GM12891 (cell line): Measurements from ENCODE around the gene LPCAT1.

Experiments used
- DNase-seq: peaks from one replicate; pipeline ENCODE4 v3.0.0; 2011; ENCODE audit warnings: low spot score; ENCODE audit not compliant: insufficient read length
- FAIRE-seq: peaks from 2 replicates; lab custom pipeline; 2011; peaks lifted over from hg19 to GRCh38; lab: Jason Lieb, UNC
- PAX5 ChIP-seq: IDR thresholded peaks from 2 replicates; pipeline ENCODE4 v1.6.1; 2011; ENCODE audit warnings: low read length, moderate library complexity, mild to moderate bottlenecking; ENCODE audit not compliant: insufficient read depth, severe bottlenecking
- POLR2A ChIP-seq: IDR thresholded peaks from 2 replicates; pipeline ENCODE4 v1.6.1; 2011; ENCODE audit warnings: low read depth, low read length, control low read depth
- POLR2AphosphoS5 ChIP-seq: IDR thresholded peaks from 2 replicates; pipeline ENCODE4 v1.6.1; 2011; ENCODE audit warnings: low read depth, low read length, control low read depth
- POU2F2 ChIP-seq: IDR thresholded peaks from 2 replicates; pipeline ENCODE4 v1.6.1; 2011; ENCODE audit warnings: low read depth, mild to moderate bottlenecking, control low read depth, low read length, moderate library complexity
- SPI1 ChIP-seq: IDR thresholded peaks from 2 replicates; pipeline ENCODE4 v1.6.1; 2011; ENCODE audit warnings: low read depth, low read length, control low read depth
- TAF1 ChIP-seq: IDR thresholded peaks from 2 replicates; pipeline ENCODE4 v1.6.1; 2011; ENCODE audit warnings: low read depth, low read length, control low read depth

Gene LPCAT1

DNA sequence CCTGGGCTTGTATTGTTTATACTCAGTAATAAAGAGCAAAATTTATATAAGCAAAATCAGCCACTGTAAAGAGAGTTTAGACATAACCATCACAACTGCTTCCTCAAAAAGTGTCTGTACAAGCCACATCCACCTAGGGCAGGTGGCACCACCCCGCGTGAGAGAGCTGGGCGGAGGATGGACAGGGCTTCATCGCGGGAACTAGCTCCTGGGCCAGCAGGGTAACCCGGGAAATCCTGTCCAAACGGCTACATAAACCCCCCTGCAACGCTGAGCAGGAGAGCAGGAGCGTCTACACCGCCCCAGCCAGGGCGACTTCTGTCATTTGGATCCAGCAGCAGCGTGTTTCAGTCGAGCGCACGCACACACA, 79.8 kb downstream of the LPCAT1 start:
- FAIRE-seq = no peak
- no peak for TF ChIP-seq SPI1
- no peak for TF ChIP-seq POLR2A
- no peak for TF ChIP-seq POLR2AphosphoS5
- TF ChIP-seq TAF1 = no peak
- TF ChIP-seq PAX5 = no peak
- no peak for TF ChIP-seq POU2F2
- DNase-seq = no peak

DNA sequence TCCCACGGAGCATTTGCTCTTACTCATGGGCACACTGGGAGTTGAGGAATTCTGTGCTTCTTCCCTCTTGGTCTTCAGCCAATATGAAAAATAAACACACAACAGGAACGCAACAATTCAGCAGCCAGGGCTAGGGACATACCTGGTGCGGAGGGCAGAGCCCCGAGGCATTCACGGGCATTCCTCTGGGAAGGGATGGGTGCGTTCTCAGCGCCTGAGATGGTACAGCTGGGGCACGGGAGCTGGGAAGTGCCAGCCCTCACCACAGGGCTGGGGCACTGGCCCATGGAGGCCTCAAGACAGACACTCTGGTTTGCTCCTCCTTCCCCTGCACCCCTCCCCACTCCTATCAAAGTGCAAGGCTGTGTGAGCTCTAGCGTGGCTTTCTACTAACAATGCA, 80.6 kb downstream of the LPCAT1 start:
- TF ChIP-seq SPI1 = no peak
- TF ChIP-seq TAF1 = no peak
- no peak for TF ChIP-seq PAX5
- TF ChIP-seq POLR2A = no peak
- TF ChIP-seq POLR2AphosphoS5 = no peak
- TF ChIP-seq POU2F2 = no peak
- FAIRE-seq = no peak

GRCh38 chr5:1442222-1443145, 81.3 kb downstream of the LPCAT1 start:
- FAIRE-seq = no peak
- TF ChIP-seq POLR2A = no peak
- no peak for TF ChIP-seq SPI1
- TF ChIP-seq POLR2AphosphoS5 = no peak
- no peak for DNase-seq

More for the DNA sequence above, 80.6 kb downstream of the LPCAT1 start:
- no peak for DNase-seq

GRCh38 chr5:1441166-1441865, 82.4 kb downstream of the LPCAT1 start:
- FAIRE-seq (no peak), DNase-seq (no peak)
- TF ChIP-seq TAF1 (no peak), SPI1 (no peak), POU2F2 (no peak), POLR2AphosphoS5 (no peak), POLR2A (no peak)

GRCh38 chr5:1440098-1440493, 83.7 kb downstream of the LPCAT1 start:
- no peak for FAIRE-seq
- TF ChIP-seq PAX5 (no peak), POLR2A (no peak), POU2F2 (no peak), SPI1 (no peak), TAF1 (no peak), POLR2AphosphoS5 (no peak)
- no peak for DNase-seq

GRCh38 chr5:1439388-1440097, 84.2 kb downstream of the LPCAT1 start:
- FAIRE-seq (no peak), DNase-seq (no peak)
- TF ChIP-seq PAX5 (no peak), POLR2A (no peak), POU2F2 (no peak), POLR2AphosphoS5 (no peak), SPI1 (no peak), TAF1 (no peak)

DNA sequence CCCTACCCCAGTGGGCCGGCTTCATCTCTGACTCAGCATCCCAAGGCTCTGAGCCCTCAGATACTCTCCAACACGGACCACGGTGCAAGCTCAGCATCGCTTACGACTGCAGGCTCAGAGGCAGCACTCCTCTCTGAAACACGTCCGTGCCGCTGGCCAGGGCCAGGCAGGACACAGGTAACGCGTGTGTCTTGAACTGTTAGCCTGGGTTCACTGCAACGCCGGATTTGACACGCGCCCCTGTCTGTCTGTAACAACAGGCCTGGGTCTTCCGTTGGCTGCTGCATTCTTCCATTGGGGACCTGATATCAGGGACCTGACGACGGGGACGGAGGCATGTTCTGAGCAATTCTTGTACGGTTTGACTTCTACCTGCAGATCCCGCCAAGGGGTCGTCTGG, 84.9 kb downstream of the LPCAT1 start:
- FAIRE-seq (no peak), DNase-seq (no peak)
- TF ChIP-seq POLR2AphosphoS5 (no peak), PAX5 (no peak), TAF1 (no peak), POLR2A (no peak), SPI1 (no peak), POU2F2 (no peak)

GRCh38 chr5:1437876-1438559, 85.7 kb downstream of the LPCAT1 start:
- TF ChIP-seq PAX5 (no peak), POLR2A (no peak), POLR2AphosphoS5 (no peak), POU2F2 (no peak), TAF1 (no peak), SPI1 (no peak)
- FAIRE-seq (no peak), DNase-seq (no peak)
